SKM-1 treated with dmso at 0.1 percent for 144 hours (cell line): ENCODE data around the gene COL5A2.

Experiments used
- DNase-seq: peaks from one replicate; lab custom pipeline; 2025; ENCODE audit not compliant: unreplicated experiment; lab: John Stamatoyannopoulos, UW

COL5A2 gene

GRCh38 chr2:189178726-189179569 is 613 bp downstream of the COL5A2 start:
- DNase-seq, result no peak

- DNase-seq, result no peak
Measured at GRCh38 chr2:189178054-189178453, 1.5 kb downstream of the COL5A2 start.

GRCh38 chr2:189177251-189177840 is 2.2 kb downstream of the COL5A2 start:
- no peak for DNase-seq

- no peak for DNase-seq
Measured at GRCh38 chr2:189176516-189176915, 3.0 kb downstream of the COL5A2 start.

DNA sequence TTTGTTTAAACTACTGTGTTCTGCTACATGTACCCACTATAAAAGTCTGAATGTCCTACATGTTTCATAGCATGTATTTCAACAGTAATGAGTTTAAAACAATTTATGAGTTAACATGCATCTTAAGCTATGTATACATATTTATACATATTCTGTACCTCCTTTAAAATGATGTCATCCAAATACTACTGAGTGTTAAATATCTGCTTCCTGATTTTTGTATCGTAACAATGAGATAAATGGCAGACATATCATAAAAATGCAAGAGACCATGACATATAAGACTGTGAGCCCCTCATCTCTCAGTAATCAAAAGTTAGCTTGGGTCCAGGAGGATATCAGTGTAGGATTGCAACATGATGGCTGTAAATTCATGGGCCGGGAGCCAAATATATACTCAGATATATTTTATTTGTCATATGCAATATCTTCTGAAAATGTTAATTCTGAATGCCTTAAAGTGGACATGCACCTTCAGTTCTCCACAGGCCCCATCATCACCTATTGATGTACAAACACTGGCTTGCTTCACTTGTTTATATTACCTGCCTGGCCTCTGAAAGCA is 3.6 kb downstream of the COL5A2 start:
- no peak for DNase-seq

- DNase-seq, result no peak
Measured at GRCh38 chr2:189171956-189172609, 7.5 kb downstream of the COL5A2 start.

GRCh38 chr2:189168856-189169499 is 10.6 kb downstream of the COL5A2 start:
- no peak for DNase-seq

DNA sequence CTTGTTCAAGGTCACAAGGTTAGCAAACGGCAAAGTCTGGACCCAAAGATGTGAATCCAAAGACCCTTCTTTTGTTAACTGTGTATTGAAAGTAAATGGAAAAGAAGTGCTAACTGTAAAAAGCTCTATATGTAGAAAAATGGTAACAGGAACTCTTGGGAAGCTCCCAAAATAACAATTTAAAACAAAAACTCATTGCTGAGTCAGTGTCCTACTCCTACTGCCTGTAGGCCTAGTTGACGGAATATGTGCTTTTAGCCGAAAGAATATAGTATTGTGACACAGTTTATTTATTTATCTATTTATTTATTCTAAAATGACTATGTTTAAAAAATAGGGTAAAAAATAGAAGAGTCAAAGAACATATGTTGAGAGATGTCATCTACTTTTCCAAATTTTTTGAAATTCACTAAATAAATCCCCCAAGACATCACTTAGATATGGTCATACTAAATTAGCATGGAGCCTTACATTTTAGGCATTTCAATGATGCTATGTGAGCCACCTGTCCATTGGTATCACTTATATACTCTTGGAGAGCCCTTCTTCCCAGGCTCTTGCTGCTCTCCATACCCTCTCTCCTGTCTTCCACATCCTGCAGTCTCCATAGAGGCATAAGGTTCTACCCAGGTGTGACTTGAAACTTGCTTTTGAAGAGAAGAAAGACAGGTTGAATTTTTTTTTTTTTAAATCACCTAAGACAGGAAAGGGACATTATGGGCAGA is 13.7 kb downstream of the COL5A2 start:
- DNase-seq, result no peak

- DNase-seq, result no peak
Measured at GRCh38 chr2:189164746-189165145, 14.8 kb downstream of the COL5A2 start.

DNA sequence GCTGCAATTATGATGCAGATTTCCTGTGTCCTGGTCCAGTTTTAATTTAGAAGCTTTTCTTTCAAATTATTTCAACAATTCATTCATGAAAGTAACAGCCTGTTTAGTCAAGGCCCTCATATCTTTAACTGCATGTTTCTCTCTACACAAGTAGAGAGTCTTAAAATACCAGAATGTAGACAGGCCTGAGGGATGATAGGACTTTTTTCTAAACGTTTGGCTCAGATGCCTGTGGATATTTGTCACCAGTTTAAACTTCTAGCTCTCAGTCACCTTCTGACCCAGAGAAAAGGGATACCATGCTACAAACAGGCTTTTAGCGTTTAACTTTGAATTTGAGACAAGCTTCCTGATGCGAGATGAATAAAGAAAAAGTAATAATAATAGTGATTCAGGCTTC is 15.7 kb downstream of the COL5A2 start:
- no peak for DNase-seq

- DNase-seq, result no peak
Measured at GRCh38 chr2:189162566-189162965, 17.0 kb downstream of the COL5A2 start.

- DNase-seq, result no peak
Measured at GRCh38 chr2:189161894-189162293, 17.7 kb downstream of the COL5A2 start.

GRCh38 chr2:189159717-189160116 is 19.8 kb downstream of the COL5A2 start:
- no peak for DNase-seq

GRCh38 chr2:189159273-189159672 is 20.3 kb downstream of the COL5A2 start:
- DNase-seq, result no peak

DNA sequence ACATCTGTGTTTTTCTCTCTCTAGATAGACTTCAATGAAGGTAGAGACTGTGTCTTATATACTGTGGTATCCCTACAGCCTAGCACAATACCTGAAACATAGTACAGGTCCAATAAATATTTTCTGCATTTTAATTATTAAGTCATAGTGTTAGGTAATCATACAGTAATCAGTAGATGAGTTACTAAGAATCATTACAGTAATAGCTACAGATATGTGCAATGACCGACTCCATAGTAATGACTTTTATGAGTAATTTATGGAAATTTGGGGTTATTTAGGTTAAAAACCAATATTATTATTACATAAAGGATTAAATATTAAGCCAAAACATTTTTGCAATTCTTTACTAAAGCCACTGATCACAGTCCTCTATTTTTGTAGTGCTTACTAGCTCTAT is 21.6 kb downstream of the COL5A2 start:
- no peak for DNase-seq

DNA sequence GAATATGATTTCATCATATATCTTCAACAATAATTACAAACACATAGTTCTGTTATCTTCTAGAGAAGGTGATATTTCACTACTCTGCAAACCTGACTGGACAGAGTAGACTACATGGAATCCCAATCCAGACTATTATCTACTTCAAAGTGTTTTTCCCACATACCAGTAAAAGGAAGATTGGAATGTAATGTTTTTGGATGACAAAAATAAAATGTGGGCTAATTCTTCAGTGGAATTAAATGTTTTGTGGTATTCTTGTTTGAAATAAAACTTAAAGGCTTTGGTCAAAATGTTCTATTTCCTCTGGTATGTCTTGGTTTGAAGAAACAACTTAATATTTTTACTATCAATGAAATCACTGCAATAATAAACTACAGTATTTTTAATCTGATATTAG is 22.1 kb downstream of the COL5A2 start:
- no peak for DNase-seq

GRCh38 chr2:189155795-189156194 is 23.8 kb downstream of the COL5A2 start:
- DNase-seq, result no peak

GRCh38 chr2:189153619-189154018 is 25.9 kb downstream of the COL5A2 start:
- DNase-seq, result no peak

DNA sequence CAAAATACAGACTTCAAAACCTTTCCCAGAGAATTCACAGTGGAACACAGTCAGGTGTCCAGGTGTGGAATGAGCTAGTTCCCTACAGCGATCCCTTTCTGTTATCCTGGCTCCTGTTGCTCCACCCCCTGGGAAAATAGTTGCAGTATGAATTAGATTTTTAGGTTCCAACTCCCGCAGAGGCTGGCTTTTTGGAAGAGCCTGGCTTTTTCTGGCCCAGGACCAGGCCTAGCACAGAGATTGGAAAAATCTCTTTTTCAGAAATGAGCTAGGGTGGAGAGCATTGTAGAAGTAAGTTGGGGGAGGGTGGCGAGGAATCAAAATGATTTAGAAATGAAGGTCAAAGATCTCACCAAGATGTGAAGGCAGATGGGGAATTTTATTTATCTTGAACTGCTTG is 27.1 kb downstream of the COL5A2 start:
- DNase-seq, result no peak

- no peak for DNase-seq
Measured at GRCh38 chr2:189151906-189152305, 27.7 kb downstream of the COL5A2 start.

DNA sequence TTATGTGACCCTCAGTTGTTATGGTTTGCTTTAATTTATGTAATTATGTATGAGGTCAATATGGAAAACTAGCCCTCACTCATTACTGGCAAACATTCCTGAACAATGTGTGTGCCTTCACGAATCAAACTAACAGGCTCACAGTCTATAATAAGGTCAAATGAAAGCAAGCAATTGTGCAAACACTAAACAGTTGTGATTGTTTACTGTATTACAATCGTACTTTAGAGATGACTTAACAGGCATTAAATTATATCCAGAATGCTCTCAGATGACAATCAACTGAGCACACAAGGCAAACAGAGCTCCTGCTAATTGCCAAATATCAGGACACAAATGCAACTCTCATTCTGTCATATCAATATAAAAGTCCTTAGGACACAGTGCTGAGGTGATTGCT is 29.5 kb downstream of the COL5A2 start:
- DNase-seq, result no peak
